ENCODE results near the gene STRIP1.
A peak's percentile ranks its signal among the peaks of the same experiment; 100 is the strongest.

The STRIP1 gene

GRCh38 chr1:110034451-110035235 lies at the start of gene STRIP1:
Gene STRIP1, plus strand, starts transcription at chr1:110034624. Its CDS starts 14 bp downstream, at chr1:110034638.
- Histone ChIP-seq H3K27ac (ENCODE audit: low read depth, low read length) (peak within 1 kb of the TSS; percentile 95), H3K27me3 (ENCODE audit: control insufficient read depth in 1 of 2, insufficient read depth in 2 of 2, low read length in 2 of 2) (no peaks in the 10 kb centered on the region), H3K9ac (ENCODE audit: low read length) (peak within 1 kb of the TSS; percentile 62), H3K4me1 (ENCODE audit: insufficient read depth, low read length) (peaks cover 18% of the 10 kb centered on the region), H3K9me3 (ENCODE audit: low read length) (no peaks in the 10 kb centered on the region), H3K36me3 (ENCODE audit: insufficient read depth, low read length) (peaks cover 16% of the 10 kb centered on the region), H3K4me3 (ENCODE audit: low read depth in 1 of 2, low read length in 2 of 2) (peak within 1 kb of the TSS; percentile 68 to 98)

GRCh38 chr1:109985247-109986053 lies 49.0 kb upstream of the STRIP1 start:
- H3K27me3 ChIP-seq (ENCODE audit: control insufficient read depth in 1 of 2, insufficient read depth in 2 of 2, low read length in 2 of 2): no peaks in the 10 kb centered on the region
- H3K4me1 ChIP-seq (ENCODE audit: insufficient read depth, low read length): peaks cover 55% of the 10 kb centered on the region
- H3K4me3 ChIP-seq (ENCODE audit: low read depth in 1 of 2, low read length in 2 of 2): peak overlapping the region; percentile 87 to 98
- peak overlapping the region; percentile 90 for H3K9ac ChIP-seq (ENCODE audit: low read length)
- H3K27ac ChIP-seq (ENCODE audit: low read depth, low read length): peak overlapping the region; percentile 94
- H3K9me3 ChIP-seq (ENCODE audit: low read length): no peaks in the 10 kb centered on the region
- H3K36me3 ChIP-seq (ENCODE audit: insufficient read depth, low read length): peaks cover 8% of the 10 kb centered on the region

GRCh38 chr1:109986054-109986444 lies 48.4 kb upstream of the STRIP1 start:
- peak overlapping the region; percentile 94 for H3K27ac ChIP-seq (ENCODE audit: low read depth, low read length)
- H3K4me3 ChIP-seq (ENCODE audit: low read depth in 1 of 2, low read length in 2 of 2): peak overlapping the region; percentile 87 to 98
- peak overlapping the region; percentile 90 for H3K9ac ChIP-seq (ENCODE audit: low read length)
- H3K27me3 ChIP-seq (ENCODE audit: control insufficient read depth in 1 of 2, insufficient read depth in 2 of 2, low read length in 2 of 2): no peaks in the 10 kb centered on the region
- H3K4me1 ChIP-seq (ENCODE audit: insufficient read depth, low read length): peaks cover 58% of the 10 kb centered on the region
- H3K9me3 ChIP-seq (ENCODE audit: low read length): no peaks in the 10 kb centered on the region
- H3K36me3 ChIP-seq (ENCODE audit: insufficient read depth, low read length): peaks cover 9% of the 10 kb centered on the region

- H3K9me3 ChIP-seq (ENCODE audit: low read length): no peaks in the 10 kb centered on the region
- no peaks in the 10 kb centered on the region for H3K27me3 ChIP-seq (ENCODE audit: control insufficient read depth in 1 of 2, insufficient read depth in 2 of 2, low read length in 2 of 2)
- no peak overlapping the region for H3K4me3 ChIP-seq (ENCODE audit: low read depth in 1 of 2, low read length in 2 of 2)
- peaks cover 15% of the 10 kb centered on the region for H3K36me3 ChIP-seq (ENCODE audit: insufficient read depth, low read length)
- peaks cover 79% of the 10 kb centered on the region for H3K4me1 ChIP-seq (ENCODE audit: insufficient read depth, low read length)
- no peak overlapping the region for H3K9ac ChIP-seq (ENCODE audit: low read length)
- H3K27ac ChIP-seq (ENCODE audit: low read depth, low read length): no peak overlapping the region
These were observed 46.0 kb upstream of the STRIP1 start for GRCh38 chr1:109988349-109988914.

GRCh38 chr1:109989506-109990301 lies 44.7 kb upstream of the STRIP1 start:
- Histone ChIP-seq H3K27ac (ENCODE audit: low read depth, low read length) (no peak overlapping the region), H3K9ac (ENCODE audit: low read length) (no peak overlapping the region), H3K36me3 (ENCODE audit: insufficient read depth, low read length) (peaks cover 15% of the 10 kb centered on the region), H3K4me3 (ENCODE audit: low read depth in 1 of 2, low read length in 2 of 2) (no peak overlapping the region), H3K27me3 (ENCODE audit: control insufficient read depth in 1 of 2, insufficient read depth in 2 of 2, low read length in 2 of 2) (no peaks in the 10 kb centered on the region), H3K4me1 (ENCODE audit: insufficient read depth, low read length) (peaks cover 85% of the 10 kb centered on the region), H3K9me3 (ENCODE audit: low read length) (no peaks in the 10 kb centered on the region)

- no peak overlapping the region for H3K27ac ChIP-seq (ENCODE audit: low read depth, low read length)
- no peak overlapping the region for H3K4me3 ChIP-seq (ENCODE audit: low read depth in 1 of 2, low read length in 2 of 2)
- no peak overlapping the region for H3K9ac ChIP-seq (ENCODE audit: low read length)
- peaks cover 15% of the 10 kb centered on the region for H3K36me3 ChIP-seq (ENCODE audit: insufficient read depth, low read length)
- no peaks in the 10 kb centered on the region for H3K9me3 ChIP-seq (ENCODE audit: low read length)
- H3K27me3 ChIP-seq (ENCODE audit: control insufficient read depth in 1 of 2, insufficient read depth in 2 of 2, low read length in 2 of 2): no peaks in the 10 kb centered on the region
- peaks cover 91% of the 10 kb centered on the region for H3K4me1 ChIP-seq (ENCODE audit: insufficient read depth, low read length)
These were observed 44.1 kb upstream of the STRIP1 start for GRCh38 chr1:109990302-109990653.

GRCh38 chr1:109991400-109991925 lies 43.0 kb upstream of the STRIP1 start:
- Histone ChIP-seq H3K36me3 (ENCODE audit: insufficient read depth, low read length) (peaks cover 21% of the 10 kb centered on the region), H3K9ac (ENCODE audit: low read length) (no peak overlapping the region), H3K4me3 (ENCODE audit: low read depth in 1 of 2, low read length in 2 of 2) (no peak overlapping the region), H3K27me3 (ENCODE audit: control insufficient read depth in 1 of 2, insufficient read depth in 2 of 2, low read length in 2 of 2) (no peaks in the 10 kb centered on the region), H3K27ac (ENCODE audit: low read depth, low read length) (peak overlapping the region; percentile 22), H3K9me3 (ENCODE audit: low read length) (no peaks in the 10 kb centered on the region), H3K4me1 (ENCODE audit: insufficient read depth, low read length) (peaks cover 92% of the 10 kb centered on the region)

- no peaks in the 10 kb centered on the region for H3K27me3 ChIP-seq (ENCODE audit: control insufficient read depth in 1 of 2, insufficient read depth in 2 of 2, low read length in 2 of 2)
- H3K4me1 ChIP-seq (ENCODE audit: insufficient read depth, low read length): peaks cover 83% of the 10 kb centered on the region
- H3K9me3 ChIP-seq (ENCODE audit: low read length): no peaks in the 10 kb centered on the region
- H3K4me3 ChIP-seq (ENCODE audit: low read depth in 1 of 2, low read length in 2 of 2): peak overlapping the region in 1 of 2 donors; percentile 1
- H3K9ac ChIP-seq (ENCODE audit: low read length): no peak overlapping the region
- H3K36me3 ChIP-seq (ENCODE audit: insufficient read depth, low read length): peaks cover 21% of the 10 kb centered on the region
- H3K27ac ChIP-seq (ENCODE audit: low read depth, low read length): peak overlapping the region; percentile 70
These were observed 40.5 kb upstream of the STRIP1 start for GRCh38 chr1:109993885-109994284.

GRCh38 chr1:109994654-109995053 lies 39.8 kb upstream of the STRIP1 start:
- Histone ChIP-seq H3K9ac (ENCODE audit: low read length) (no peak overlapping the region), H3K36me3 (ENCODE audit: insufficient read depth, low read length) (peaks cover 18% of the 10 kb centered on the region), H3K9me3 (ENCODE audit: low read length) (no peaks in the 10 kb centered on the region), H3K27me3 (ENCODE audit: control insufficient read depth in 1 of 2, insufficient read depth in 2 of 2, low read length in 2 of 2) (no peaks in the 10 kb centered on the region), H3K27ac (ENCODE audit: low read depth, low read length) (peak overlapping the region; percentile 70), H3K4me1 (ENCODE audit: insufficient read depth, low read length) (peaks cover 78% of the 10 kb centered on the region), H3K4me3 (ENCODE audit: low read depth in 1 of 2, low read length in 2 of 2) (no peak overlapping the region)

- Histone ChIP-seq H3K9me3 (ENCODE audit: low read length) (no peaks in the 10 kb centered on the region), H3K4me3 (ENCODE audit: low read depth in 1 of 2, low read length in 2 of 2) (no peak overlapping the region), H3K36me3 (ENCODE audit: insufficient read depth, low read length) (peaks cover 13% of the 10 kb centered on the region), H3K27ac (ENCODE audit: low read depth, low read length) (peak overlapping the region; percentile 48), H3K4me1 (ENCODE audit: insufficient read depth, low read length) (peaks cover 70% of the 10 kb centered on the region), H3K9ac (ENCODE audit: low read length) (no peak overlapping the region), H3K27me3 (ENCODE audit: control insufficient read depth in 1 of 2, insufficient read depth in 2 of 2, low read length in 2 of 2) (no peaks in the 10 kb centered on the region)
These were observed 38.9 kb upstream of the STRIP1 start for GRCh38 chr1:109995536-109995935.

All from muscle layer of colon (tissue), 2 donors.